ENCODE results near the gene RTN4R. TPM values are rescaled to one million over a fixed set of nuclear protein-coding genes. Genes with fewer than 3 reads are reported as not detected.

The RTN4R gene
- total and polyA plus RNA-seq, 2 donors (not counting 1 experiment from before 2014, with no cell fraction given), result 0.42 to 0.79 TPM

DNA sequence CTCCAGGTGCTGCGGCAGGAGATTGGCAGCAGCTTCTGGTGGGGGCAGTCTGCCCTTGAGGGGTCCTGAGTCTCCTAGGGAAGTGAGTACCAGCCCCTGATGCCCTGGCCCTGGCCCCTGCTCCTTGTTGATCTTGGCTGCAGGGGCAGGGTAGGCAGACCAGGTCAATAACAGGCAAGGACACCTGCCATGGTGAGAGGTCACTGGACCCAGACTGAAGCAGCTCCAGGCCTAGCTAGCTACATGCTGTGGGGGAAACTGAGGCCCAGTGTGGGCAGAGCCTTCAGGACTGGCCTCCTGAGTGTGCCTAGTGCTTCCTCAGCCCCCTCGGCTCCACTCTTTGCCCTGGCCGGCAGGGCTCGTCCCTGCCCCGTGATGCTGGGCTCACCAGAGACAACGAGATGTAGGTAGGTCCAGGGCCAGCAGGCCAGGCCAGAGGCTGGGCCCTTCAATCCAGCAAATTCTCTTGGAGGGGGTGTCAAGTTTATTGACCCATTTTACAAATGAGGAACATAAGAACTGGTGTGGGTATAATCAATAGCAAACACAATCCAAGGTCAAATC is 20.4 kb downstream of the RTN4R start:
- H3K4me1 Mint-ChIP-seq, result peaks cover 40% of the 10 kb centered on the region
- Histone ChIP-seq H3K36me3 (replicated peaks in 1 of 2; ENCODE audit: control extremely low read depth in 1 of 2, control insufficient read depth in 1 of 2, extremely low read depth in 1 of 2, insufficient read depth in 2 of 2, low read length in 1 of 2) (no peaks in the 10 kb centered on the region), H3K4me2 (replicated peaks; ENCODE audit: low read depth, low read length, poor library complexity, severe bottlenecking) (peak overlapping the region; percentile 62), H3K9ac (ENCODE audit: low read length) (no peak overlapping the region), H3K9me3 (ENCODE audit: control extremely low read depth in 1 of 3, control insufficient read depth in 2 of 3, insufficient read depth in 1 of 3, low read length in 2 of 3) (no peaks in the 10 kb centered on the region), H3K79me2 (ENCODE audit: control insufficient read depth, insufficient read depth, low read length) (no peaks in the 10 kb centered on the region), H3K4me3 (ENCODE audit: control extremely low read depth in 1 of 5, extremely low read depth in 1 of 5, insufficient read depth in 1 of 5, low read depth in 2 of 5, low read length in 4 of 5) (no peak overlapping the region), H3K4me1 (ENCODE audit: control insufficient read depth in 2 of 2, insufficient read depth in 2 of 2, low read length in 2 of 2) (peaks cover 45 to 50% of the 10 kb centered on the region in 2 donors), H3K27ac (ENCODE audit: low read length in 2 of 2) (no peak overlapping the region), H3K27me3 (replicated peaks in 1 of 4; ENCODE audit: control extremely low read depth in 1 of 4, control insufficient read depth in 3 of 4, insufficient read depth in 4 of 4, low read length in 3 of 4) (no peaks in the 10 kb centered on the region), H4K20me1 (ENCODE audit: control insufficient read depth, insufficient read depth, low read length, poor library complexity, severe bottlenecking) (no peaks in the 10 kb centered on the region), H2AFZ (ENCODE audit: insufficient read depth, low read depth, low read length, poor library complexity, severe bottlenecking) (no peak overlapping the region)
- TF ChIP-seq, protein P1, sequence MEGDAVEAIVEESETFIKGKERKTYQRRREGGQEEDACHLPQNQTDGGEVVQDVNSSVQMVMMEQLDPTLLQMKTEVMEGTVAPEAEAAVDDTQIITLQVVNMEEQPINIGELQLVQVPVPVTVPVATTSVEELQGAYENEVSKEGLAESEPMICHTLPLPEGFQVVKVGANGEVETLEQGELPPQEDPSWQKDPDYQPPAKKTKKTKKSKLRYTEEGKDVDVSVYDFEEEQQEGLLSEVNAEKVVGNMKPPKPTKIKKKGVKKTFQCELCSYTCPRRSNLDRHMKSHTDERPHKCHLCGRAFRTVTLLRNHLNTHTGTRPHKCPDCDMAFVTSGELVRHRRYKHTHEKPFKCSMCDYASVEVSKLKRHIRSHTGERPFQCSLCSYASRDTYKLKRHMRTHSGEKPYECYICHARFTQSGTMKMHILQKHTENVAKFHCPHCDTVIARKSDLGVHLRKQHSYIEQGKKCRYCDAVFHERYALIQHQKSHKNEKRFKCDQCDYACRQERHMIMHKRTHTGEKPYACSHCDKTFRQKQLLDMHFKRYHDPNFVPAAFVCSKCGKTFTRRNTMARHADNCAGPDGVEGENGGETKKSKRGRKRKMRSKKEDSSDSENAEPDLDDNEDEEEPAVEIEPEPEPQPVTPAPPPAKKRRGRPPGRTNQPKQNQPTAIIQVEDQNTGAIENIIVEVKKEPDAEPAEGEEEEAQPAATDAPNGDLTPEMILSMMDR (IDR thresholded peaks at IDR 0.05), result no peak
- TF ChIP-seq EZH2 (IDR thresholded peaks at IDR 0.05; ENCODE audit: borderline replicate concordance, insufficient read depth, low read depth, low read length, poor library complexity, severe bottlenecking), result no peak
- CTCF ChIA-PET, result interaction anchor here (0.8 kb wide), 1 partner anchor 9 kb away, joined by 5 read pairs; no protein-coding TSS in a partner anchor
- no peaks in the 10 kb centered on the region for H3K9me3 Mint-ChIP-seq (ENCODE audit: insufficient read depth)
- no peak overlapping the region for H3K4me3 Mint-ChIP-seq
- DNase-seq (no peak), ATAC-seq (ENCODE audit: low read depth) (no peak)
- 88% methylated on average over 4 of the region's 6 CpGs for WGBS (ENCODE audit: insufficient coverage)
- POLR2A ChIA-PET, result no interaction called here
- intact Hi-C loops (cut with micrococcal nuclease), result no loop called here
- no peak overlapping the region for H3K27ac Mint-ChIP-seq
- H3K27me3 Mint-ChIP-seq, result no peaks in the 10 kb centered on the region

DNA sequence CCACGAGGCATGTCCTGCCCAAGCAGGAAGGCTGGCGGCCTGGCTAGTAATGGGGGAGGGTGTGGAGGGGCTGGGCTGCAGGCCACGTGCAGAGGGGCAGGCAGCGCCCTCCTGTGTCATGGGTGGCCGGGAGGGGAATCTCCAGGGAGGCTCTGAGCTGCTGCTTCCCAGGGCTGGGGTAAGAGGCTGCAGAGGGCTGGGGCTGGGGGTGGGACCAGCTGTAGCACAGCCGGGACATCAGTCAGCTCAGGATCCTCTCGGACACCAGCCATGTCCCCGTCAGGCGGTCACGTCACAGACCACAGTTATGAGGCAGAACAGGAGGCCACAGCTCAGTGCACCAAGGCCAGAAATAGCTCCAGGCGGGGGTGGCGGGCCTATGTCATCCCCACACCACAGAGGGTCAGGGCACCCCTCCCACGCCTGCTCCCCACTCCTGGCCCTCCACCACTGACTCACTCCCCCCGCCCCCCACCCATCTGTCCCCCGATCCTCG is 21.1 kb downstream of the RTN4R start:
- Histone ChIP-seq H3K27ac (ENCODE audit: low read length in 2 of 2) (no peak overlapping the region), H3K4me2 (replicated peaks; ENCODE audit: low read depth, low read length, poor library complexity, severe bottlenecking) (peak overlapping the region; percentile 62), H3K9ac (ENCODE audit: low read length) (peak overlapping the region; percentile 37), H2AFZ (ENCODE audit: insufficient read depth, low read depth, low read length, poor library complexity, severe bottlenecking) (no peak overlapping the region), H3K36me3 (replicated peaks in 1 of 2; ENCODE audit: control extremely low read depth in 1 of 2, control insufficient read depth in 1 of 2, extremely low read depth in 1 of 2, insufficient read depth in 2 of 2, low read length in 1 of 2) (no peaks in the 10 kb centered on the region), H3K4me3 (ENCODE audit: control extremely low read depth in 1 of 5, extremely low read depth in 1 of 5, insufficient read depth in 1 of 5, low read depth in 2 of 5, low read length in 4 of 5) (peak overlapping the region in 1 of 5 experiments; percentile 24), H4K20me1 (ENCODE audit: control insufficient read depth, insufficient read depth, low read length, poor library complexity, severe bottlenecking) (no peaks in the 10 kb centered on the region), H3K27me3 (replicated peaks in 1 of 4; ENCODE audit: control extremely low read depth in 1 of 4, control insufficient read depth in 3 of 4, insufficient read depth in 4 of 4, low read length in 3 of 4) (no peaks in the 10 kb centered on the region), H3K9me3 (ENCODE audit: control extremely low read depth in 1 of 3, control insufficient read depth in 2 of 3, insufficient read depth in 1 of 3, low read length in 2 of 3) (no peaks in the 10 kb centered on the region), H3K4me1 (ENCODE audit: control insufficient read depth in 2 of 2, insufficient read depth in 2 of 2, low read length in 2 of 2) (peaks cover 45 to 50% of the 10 kb centered on the region in 2 donors), H3K79me2 (ENCODE audit: control insufficient read depth, insufficient read depth, low read length) (no peaks in the 10 kb centered on the region)
- 8% methylated on average over 12 of the region's 16 CpGs for WGBS (ENCODE audit: insufficient coverage)
- DNase-seq (peak; percentile 49), ATAC-seq (ENCODE audit: low read depth) (peak; percentile 47)
- Mint-ChIP-seq H3K27me3 (no peaks in the 10 kb centered on the region), H3K4me1 (peaks cover 43% of the 10 kb centered on the region), H3K27ac (no peak overlapping the region), H3K9me3 (ENCODE audit: insufficient read depth) (no peaks in the 10 kb centered on the region), H3K4me3 (peak overlapping the region; percentile 56)
- ChIA-PET POLR2A (no interaction called here), CTCF (interaction anchor here (0.8 kb wide), 1 partner anchor 9 kb away, joined by 5 read pairs; no protein-coding TSS in a partner anchor)
- TF ChIP-seq, protein P1 (IDR thresholded peaks at IDR 0.05), result no peak
- no peak for TF ChIP-seq EZH2 (IDR thresholded peaks at IDR 0.05; ENCODE audit: borderline replicate concordance, insufficient read depth, low read depth, low read length, poor library complexity, severe bottlenecking)
- intact Hi-C loops (cut with micrococcal nuclease), result no loop called here
